ENCODE results near the gene TP53INP2.

Gene TP53INP2

GRCh38 chr20:34675993-34676641, 28.0 kb upstream of the TP53INP2 start:
- TF ChIP-seq CTCF (IDR thresholded peaks at IDR 0.05; ENCODE audit: low read depth, low read length), result no peak
- peak overlapping the region; percentile 88 to 91 for H3K4me3 ChIP-seq (replicated peaks in 1 of 2; ENCODE audit: low read depth in 2 of 2, low read length in 2 of 2)
- no peak for DNase-seq (ENCODE audit: low read depth in 2 of 2)

GRCh38 chr20:34676642-34677373, 27.3 kb upstream of the TP53INP2 start, which contains the start of gene PIGU:
TSS of gene PIGU (minus strand) at chr20:34677092. CDS start at chr20:34677085, 7 bp downstream.
- peak; percentile 93 to 95 for DNase-seq (ENCODE audit: low read depth in 2 of 2)
- H3K4me3 ChIP-seq (replicated peaks in 1 of 2; ENCODE audit: low read depth in 2 of 2, low read length in 2 of 2), result peak within 1 kb of the TSS; percentile 88 to 91
- no peak for TF ChIP-seq CTCF (IDR thresholded peaks at IDR 0.05; ENCODE audit: low read depth, low read length)

- TF ChIP-seq CTCF (IDR thresholded peaks at IDR 0.05; ENCODE audit: low read depth, low read length), result no peak
- peak in 1 of 2 donors; percentile 21 for DNase-seq (ENCODE audit: low read depth in 2 of 2)
- H3K4me3 ChIP-seq (replicated peaks in 1 of 2; ENCODE audit: low read depth in 2 of 2, low read length in 2 of 2), result no peak overlapping the region
Measured at GRCh38 chr20:34680586-34681175, 23.5 kb upstream of the TP53INP2 start.

GRCh38 chr20:34683667-34684066, 20.5 kb upstream of the TP53INP2 start:
- TF ChIP-seq CTCF (IDR thresholded peaks at IDR 0.05; ENCODE audit: low read depth, low read length), result no peak
- no peak for DNase-seq (ENCODE audit: low read depth in 2 of 2)

GRCh38 chr20:34689486-34689885, 14.7 kb upstream of the TP53INP2 start:
- no peak for TF ChIP-seq CTCF (IDR thresholded peaks at IDR 0.05; ENCODE audit: low read depth, low read length)
- peak; percentile 44 to 65 for DNase-seq (ENCODE audit: low read depth in 2 of 2)
- H3K4me3 ChIP-seq (replicated peaks in 1 of 2; ENCODE audit: low read depth in 2 of 2, low read length in 2 of 2), result no peak overlapping the region

More at GRCh38 chr20:34683667-34684066, 20.5 kb upstream of the TP53INP2 start:
- no peak overlapping the region for H3K4me3 ChIP-seq (replicated peaks in 1 of 2; ENCODE audit: low read depth in 2 of 2, low read length in 2 of 2)

GRCh38 chr20:34691838-34692237, 12.3 kb upstream of the TP53INP2 start:
- no peak for TF ChIP-seq CTCF (IDR thresholded peaks at IDR 0.05; ENCODE audit: low read depth, low read length)
- DNase-seq (ENCODE audit: low read depth in 2 of 2), result no peak
- H3K4me3 ChIP-seq (replicated peaks in 1 of 2; ENCODE audit: low read depth in 2 of 2, low read length in 2 of 2), result no peak overlapping the region

Data from cardiac fibroblast (primary cell).